SK-N-SH (cell line): ENCODE data around the gene PSMB2. TPM values are rescaled to one million over a fixed set of nuclear protein-coding genes. Genes with fewer than 3 reads are reported as not detected.

Source experiments
- CTCF ChIA-PET: fragments of 300-600, 350-600 bp; formaldehyde crosslinking; extraction: SDS; loops from one replicate; lab custom pipeline; 2021; lab: Yijun Ruan, JAX
- POLR2A ChIA-PET: fragments of 350-600 bp; sonication (Branson Sonifier 250); formaldehyde crosslinking; extraction: SDS; loops from one replicate; lab custom pipeline; 2020; ENCODE audit warnings: antibody characterized with exemption, inconsistent platforms; lab: Yijun Ruan, JAX
- DNase-seq: peaks from one replicate; pipeline ENCODE4 v3.0.0; 2012
- H2AFZ ChIP-seq: fragments of 200-600 bp; sonication (generic); 2 replicates; pipeline ENCODE4 v1.8.1; 2016; ENCODE audit warnings: antibody characterized with exemption, mild to moderate bottlenecking, low read depth
- H3F3A ChIP-seq: fragments of 200-600 bp; sonication (generic); replicated peaks from 2 replicates; pipeline ENCODE3; 2016; ENCODE audit warnings: antibody characterized with exemption, mild to moderate bottlenecking; ENCODE audit not compliant: insufficient read depth
- H3K27ac ChIP-seq, 2 experiments: fragments of 200-500 bp in 1 of 2; fragments of 200-600 bp in 1 of 2; sonication (Bioruptor generic) in 1 of 2; sonication (generic), shearing (Covaris generic) in 1 of 2; 2 replicates each; pipeline versions ENCODE4 v1.5.1 to v1.6.1; 2014 to 2016; ENCODE audit warnings: low read depth in 2 of 2, inconsistent platforms in 1 of 2, low read length in 1 of 2, mild to moderate bottlenecking in 1 of 2, mixed read lengths in 1 of 2
- H3K27me3 ChIP-seq: fragments of 200-600 bp; sonication (generic), shearing (Covaris generic); 2 replicates; pipeline ENCODE4 v1.6.1; 2016; ENCODE audit warnings: mixed run types; ENCODE audit not compliant: insufficient read depth
- H3K36me3 ChIP-seq, 2 experiments: fragments of 200-500 bp in 1 of 2; fragments of 200-600 bp in 1 of 2; sonication (Bioruptor generic) in 1 of 2; sonication (generic) in 1 of 2; replicated peaks in 1 of 2; 2 replicates each; pipeline versions ENCODE3 to v1.5.1; 2014 to 2016; ENCODE audit warnings: low read length in 1 of 2, mild to moderate bottlenecking in 1 of 2; ENCODE audit not compliant: insufficient read depth in 2 of 2, control insufficient read depth in 1 of 2
- H3K4me1 ChIP-seq, 2 experiments: fragments of 200-500 bp in 1 of 2; fragments of 200-600 bp in 1 of 2; sonication (Bioruptor generic) in 1 of 2; sonication (generic), shearing (Covaris generic) in 1 of 2; 2 replicates each; pipeline versions ENCODE4 v1.5.1 to v1.6.1; 2014 to 2016; ENCODE audit warnings: low read depth in 1 of 2, low read length in 1 of 2, mixed run types in 1 of 2; ENCODE audit not compliant: insufficient read depth in 2 of 2, control insufficient read depth in 1 of 2
- H3K4me2 ChIP-seq: fragments of 200-600 bp; sonication (generic), shearing (Covaris generic); 2 replicates; pipeline ENCODE4 v1.6.1; 2017; ENCODE audit warnings: mixed run types
- H3K4me3 ChIP-seq, 2 experiments: fragments of 200-500 bp in 1 of 2; fragments of 200-600 bp in 1 of 2; sonication (Bioruptor generic) in 1 of 2; sonication (generic), shearing (Covaris generic) in 1 of 2; 2 replicates each; pipeline versions ENCODE4 v1.5.1 to v1.8.1; 2014 to 2016; ENCODE audit warnings: low read depth in 2 of 2, inconsistent platforms in 1 of 2, low read length in 1 of 2, mild to moderate bottlenecking in 1 of 2, mixed read lengths in 1 of 2, moderate library complexity in 1 of 2
- H3K79me2 ChIP-seq: fragments of 200-600 bp; sonication (generic); 2 replicates; pipeline ENCODE4 v1.8.1; 2017; ENCODE audit warnings: mild to moderate bottlenecking; ENCODE audit not compliant: insufficient read depth
- H3K9ac ChIP-seq: fragments of 200-600 bp; sonication (generic); 2 replicates; pipeline ENCODE4 v1.6.1; 2017; ENCODE audit warnings: mixed run types
- H3K9me2 ChIP-seq: fragments of 200-600 bp; sonication (generic); 2 replicates; pipeline ENCODE4 v1.6.1; 2017; ENCODE audit warnings: mixed run types
- H3K9me3 ChIP-seq: fragments of 200-600 bp; sonication (generic); 2 replicates; pipeline ENCODE4 v1.6.1; 2017; ENCODE audit warnings: mixed run types, mild to moderate bottlenecking, moderate library complexity
- H4K20me1 ChIP-seq: fragments of 200-600 bp; sonication (generic); 2 replicates; pipeline ENCODE4 v1.6.1; 2017; ENCODE audit warnings: mild to moderate bottlenecking, mixed run types; ENCODE audit not compliant: insufficient read depth
- ELF1 ChIP-seq: IDR thresholded peaks from 2 replicates; pipeline ENCODE4 v1.4.0; 2012
- EP300 ChIP-seq, 2 experiments: IDR thresholded peaks; 2 replicates each; pipeline versions ENCODE4 v1.4.0 to v1.6.1; 2012; ENCODE audit warnings: borderline replicate concordance in 1 of 2, low read depth in 1 of 2, low read length in 1 of 2
- EZH2phosphoT487 ChIP-seq: fragments of 200-600 bp; sonication (generic); IDR thresholded peaks from 2 replicates; pipeline ENCODE4 v1.6.1; 2017; ENCODE audit warnings: low read depth, mixed run types, mild to moderate bottlenecking, antibody characterized with exemption, moderate library complexity, borderline replicate concordance
- FOSL2 ChIP-seq: IDR thresholded peaks from 2 replicates; pipeline ENCODE4 v1.4.0; 2012; ENCODE audit warnings: low read depth, mild to moderate bottlenecking, moderate library complexity, borderline replicate concordance
- FOXM1 ChIP-seq: IDR thresholded peaks from 2 replicates; pipeline ENCODE4 v1.4.0; 2012; ENCODE audit warnings: low read depth, mild to moderate bottlenecking
- GABPA ChIP-seq: IDR thresholded peaks from 2 replicates; pipeline ENCODE4 v1.4.0; 2012; ENCODE audit warnings: low read depth, mild to moderate bottlenecking
- GATA2 ChIP-seq: sonication (generic); formaldehyde crosslinking; IDR thresholded peaks from 2 replicates; pipeline ENCODE4 v1.5.0; 2020; ENCODE audit warnings: mild to moderate bottlenecking, missing genetic modification reagents
- JUND ChIP-seq: IDR thresholded peaks from 2 replicates; pipeline ENCODE4 v1.4.0; 2012
- MEF2A ChIP-seq: IDR thresholded peaks from 2 replicates; pipeline ENCODE4 v1.4.0; 2012; ENCODE audit warnings: low read depth, borderline replicate concordance
- MXI1 ChIP-seq: IDR thresholded peaks from 2 replicates; pipeline ENCODE4 v1.6.1; 2012; ENCODE audit warnings: mild to moderate bottlenecking, low read depth, low read length, improper control_type of control experiment
- NRF1 ChIP-seq: IDR thresholded peaks from 2 replicates; pipeline ENCODE4 v1.6.1; 2012; ENCODE audit warnings: low read depth, mild to moderate bottlenecking, low read length
- POLR2AphosphoS5 ChIP-seq: IDR thresholded peaks from 2 replicates; pipeline ENCODE4 v1.6.1; 2012; ENCODE audit warnings: low read depth, low read length
- RCOR1 ChIP-seq: fragments of 150-350 bp; IDR thresholded peaks from 2 replicates; pipeline ENCODE4 v1.6.1; 2017; ENCODE audit warnings: antibody characterized with exemption, low read length
- RFX5 ChIP-seq: IDR thresholded peaks from 2 replicates; pipeline ENCODE4 v1.6.1; 2012; ENCODE audit warnings: mild to moderate bottlenecking, improper control_type of control experiment, low read length
- RXRA ChIP-seq: IDR thresholded peaks from 2 replicates; pipeline ENCODE4 v1.4.0; 2012; ENCODE audit warnings: low read depth, mild to moderate bottlenecking, borderline replicate concordance
- SIN3A ChIP-seq: IDR thresholded peaks from 2 replicates; pipeline ENCODE4 v1.6.1; 2012; ENCODE audit warnings: low read depth, mild to moderate bottlenecking, low read length, moderate library complexity, borderline replicate concordance
- TAF1 ChIP-seq: IDR thresholded peaks from 2 replicates; pipeline ENCODE4 v1.6.1; 2012; ENCODE audit warnings: low read depth, mild to moderate bottlenecking, low read length, moderate library complexity, borderline replicate concordance
- TCF12 ChIP-seq: IDR thresholded peaks from 2 replicates; pipeline ENCODE4 v1.4.0; 2012
- WGBS: methylation state at CpG from one replicate; pipeline ENCODE4 v1.1.6; 2017; ENCODE audit warnings: low lambda C conversion rate; 5-methylcytosine and 5-hydroxymethylcytosine counted together
- polyA plus RNA-seq, 3 experiments: library from polyadenylated mRNA; depleted of rRNA; stranded (reverse); fragments of >200 nt; gene quantifications; 2 replicates each; pipeline ENCODE4 v1.2.3, GENCODE V29; 2012
- TF ChIP-seq, protein P1 (sequence below): fragments of 200-600 bp; sonication (generic); IDR thresholded peaks from 2 replicates; pipeline ENCODE4 v1.6.1; 2017; ENCODE audit warnings: antibody characterized with exemption, mild to moderate bottlenecking, moderate library complexity
- TF ChIP-seq, protein P2 (sequence below): IDR thresholded peaks from 2 replicates; pipeline ENCODE4 v1.4.0; 2012; ENCODE audit warnings: low read depth, borderline replicate concordance
- TF ChIP-seq, protein P3 (sequence below): IDR thresholded peaks from 2 replicates; pipeline ENCODE4 v1.4.0; 2012; ENCODE audit warnings: low read depth

The PSMB2 gene
- polyA plus RNA-seq, 1 of the 3 experiments (the other 2 are of a cell fraction): 83.5 TPM

DNA sequence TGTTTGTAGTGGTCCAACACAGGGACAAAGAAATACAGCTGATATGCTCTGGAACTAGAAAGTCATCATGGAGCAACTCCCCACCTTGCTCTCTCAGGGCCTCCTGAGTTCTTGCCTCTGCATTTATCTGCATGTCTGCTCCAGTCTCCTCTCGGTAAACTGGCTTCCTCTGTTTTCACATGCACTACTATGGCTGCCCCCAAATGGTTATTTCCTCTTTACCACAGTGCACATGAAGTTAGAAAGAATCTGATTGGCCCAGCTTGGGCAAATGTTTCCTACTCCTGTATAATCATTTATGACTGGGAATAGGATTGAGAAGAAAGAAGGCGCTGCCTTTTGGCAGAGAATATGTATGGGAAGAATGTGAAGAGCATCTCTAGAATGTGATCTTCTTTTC lies 16.5 kb upstream of the PSMB2 start:
- no peaks in the 10 kb centered on the region for H4K20me1 ChIP-seq
- ChIA-PET CTCF (interaction anchor here (0.8 to 1.6 kb wide), 4 partner anchors 17 to 89 kb away, joined by 3 to 6 read pairs (median 3); partner anchors contain the start of gene PSMB2), POLR2A (no interaction called here)
- H3K9me3 ChIP-seq: no peaks in the 10 kb centered on the region
- peaks cover 0 to 4% of the 10 kb centered on the region in 2 experiments; a peak in 1 of 4 replicates for H3K4me1 ChIP-seq
- no peaks in the 10 kb centered on the region for H3K36me3 ChIP-seq
- H2AFZ ChIP-seq: no peak overlapping the region
- no peak overlapping the region for H3K4me3 ChIP-seq
- H3K4me2 ChIP-seq: no peak overlapping the region
- no peak overlapping the region for H3K9ac ChIP-seq
- 83% methylated on average over 2 of the region's 2 CpGs for WGBS
- no peak overlapping the region for H3K27ac ChIP-seq
- H3K79me2 ChIP-seq: no peaks in the 10 kb centered on the region
- DNase-seq: no peak
- H3K27me3 ChIP-seq: no peaks in the 10 kb centered on the region
- H3K9me2 ChIP-seq: no peaks in the 10 kb centered on the region
- peaks cover 3% of the 10 kb centered on the region for H3F3A ChIP-seq
- no peak for TF ChIP-seq SIN3A
- TF ChIP-seq JUND: no peak
- TF ChIP-seq EP300 (IDR thresholded peaks at IDR 0.05; ENCODE audit: borderline replicate concordance in 1 of 2, low read depth in 1 of 2, low read length in 1 of 2): no peak
- no peak for TF ChIP-seq FOSL2
- TF ChIP-seq TAF1: no peak
- TF ChIP-seq GABPA: no peak
- TF ChIP-seq GATA2 (CRISPR knock-in tag): no peak
- TF ChIP-seq, protein P1, sequence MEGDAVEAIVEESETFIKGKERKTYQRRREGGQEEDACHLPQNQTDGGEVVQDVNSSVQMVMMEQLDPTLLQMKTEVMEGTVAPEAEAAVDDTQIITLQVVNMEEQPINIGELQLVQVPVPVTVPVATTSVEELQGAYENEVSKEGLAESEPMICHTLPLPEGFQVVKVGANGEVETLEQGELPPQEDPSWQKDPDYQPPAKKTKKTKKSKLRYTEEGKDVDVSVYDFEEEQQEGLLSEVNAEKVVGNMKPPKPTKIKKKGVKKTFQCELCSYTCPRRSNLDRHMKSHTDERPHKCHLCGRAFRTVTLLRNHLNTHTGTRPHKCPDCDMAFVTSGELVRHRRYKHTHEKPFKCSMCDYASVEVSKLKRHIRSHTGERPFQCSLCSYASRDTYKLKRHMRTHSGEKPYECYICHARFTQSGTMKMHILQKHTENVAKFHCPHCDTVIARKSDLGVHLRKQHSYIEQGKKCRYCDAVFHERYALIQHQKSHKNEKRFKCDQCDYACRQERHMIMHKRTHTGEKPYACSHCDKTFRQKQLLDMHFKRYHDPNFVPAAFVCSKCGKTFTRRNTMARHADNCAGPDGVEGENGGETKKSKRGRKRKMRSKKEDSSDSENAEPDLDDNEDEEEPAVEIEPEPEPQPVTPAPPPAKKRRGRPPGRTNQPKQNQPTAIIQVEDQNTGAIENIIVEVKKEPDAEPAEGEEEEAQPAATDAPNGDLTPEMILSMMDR: no peak
- TF ChIP-seq ELF1: no peak
- no peak for TF ChIP-seq RFX5
- no peak for TF ChIP-seq RXRA
- TF ChIP-seq, protein P2, sequence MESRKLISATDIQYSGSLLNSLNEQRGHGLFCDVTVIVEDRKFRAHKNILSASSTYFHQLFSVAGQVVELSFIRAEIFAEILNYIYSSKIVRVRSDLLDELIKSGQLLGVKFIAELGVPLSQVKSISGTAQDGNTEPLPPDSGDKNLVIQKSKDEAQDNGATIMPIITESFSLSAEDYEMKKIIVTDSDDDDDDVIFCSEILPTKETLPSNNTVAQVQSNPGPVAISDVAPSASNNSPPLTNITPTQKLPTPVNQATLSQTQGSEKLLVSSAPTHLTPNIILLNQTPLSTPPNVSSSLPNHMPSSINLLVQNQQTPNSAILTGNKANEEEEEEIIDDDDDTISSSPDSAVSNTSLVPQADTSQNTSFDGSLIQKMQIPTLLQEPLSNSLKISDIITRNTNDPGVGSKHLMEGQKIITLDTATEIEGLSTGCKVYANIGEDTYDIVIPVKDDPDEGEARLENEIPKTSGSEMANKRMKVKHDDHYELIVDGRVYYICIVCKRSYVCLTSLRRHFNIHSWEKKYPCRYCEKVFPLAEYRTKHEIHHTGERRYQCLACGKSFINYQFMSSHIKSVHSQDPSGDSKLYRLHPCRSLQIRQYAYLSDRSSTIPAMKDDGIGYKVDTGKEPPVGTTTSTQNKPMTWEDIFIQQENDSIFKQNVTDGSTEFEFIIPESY: no peak
- no peak for TF ChIP-seq NRF1
- TF ChIP-seq, protein P3, sequence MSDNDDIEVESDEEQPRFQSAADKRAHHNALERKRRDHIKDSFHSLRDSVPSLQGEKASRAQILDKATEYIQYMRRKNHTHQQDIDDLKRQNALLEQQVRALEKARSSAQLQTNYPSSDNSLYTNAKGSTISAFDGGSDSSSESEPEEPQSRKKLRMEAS: no peak
- no peak for TF ChIP-seq RCOR1

DNA sequence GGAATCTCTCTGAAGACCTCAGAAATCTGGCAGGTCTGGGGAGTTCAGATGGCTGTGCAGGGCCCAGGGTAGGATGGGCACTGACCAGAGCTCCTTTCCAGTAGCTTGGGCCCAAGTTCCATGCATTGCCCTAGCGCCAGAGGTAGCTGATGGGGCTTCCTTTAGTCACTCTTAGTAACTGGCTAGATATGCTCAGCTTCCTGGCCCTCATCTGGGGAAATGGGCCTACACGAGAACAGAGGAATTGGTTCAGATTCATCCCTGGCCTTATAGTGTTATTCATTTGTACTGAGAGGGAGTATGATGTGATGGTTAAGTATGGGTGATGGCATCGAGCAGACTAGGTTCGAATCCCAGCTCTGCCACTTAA lies 15.5 kb upstream of the PSMB2 start:
- H3K9me3 ChIP-seq: no peaks in the 10 kb centered on the region
- peaks cover 0 to 4% of the 10 kb centered on the region in 2 experiments; a peak in 1 of 4 replicates for H3K4me1 ChIP-seq
- no peaks in the 10 kb centered on the region for H3K79me2 ChIP-seq
- H4K20me1 ChIP-seq: no peaks in the 10 kb centered on the region
- no peak overlapping the region for H2AFZ ChIP-seq
- no peaks in the 10 kb centered on the region for H3K27me3 ChIP-seq
- H3K4me3 ChIP-seq: no peak overlapping the region
- ChIA-PET POLR2A (no interaction called here), CTCF (interaction anchor here (1.1 to 2.3 kb wide), 4 partner anchors 11 to 88 kb away, joined by 3 to 12 read pairs (median 5); no protein-coding TSS in a partner anchor)
- no peak overlapping the region for H3K9ac ChIP-seq
- no peaks in the 10 kb centered on the region for H3K36me3 ChIP-seq
- H3K27ac ChIP-seq: no peak overlapping the region
- H3F3A ChIP-seq: peaks cover 3% of the 10 kb centered on the region
- WGBS: 57% methylated on average over 3 of the region's 4 CpGs
- H3K9me2 ChIP-seq: no peaks in the 10 kb centered on the region
- H3K4me2 ChIP-seq: no peak overlapping the region
- no peak for DNase-seq
- no peak for TF ChIP-seq POLR2AphosphoS5
- TF ChIP-seq, protein P3: no peak
- TF ChIP-seq SIN3A: no peak
- no peak for TF ChIP-seq EZH2phosphoT487
- TF ChIP-seq MEF2A: no peak
- TF ChIP-seq RXRA: no peak
- no peak for TF ChIP-seq TCF12
- no peak for TF ChIP-seq RCOR1
- TF ChIP-seq GATA2 (CRISPR knock-in tag): no peak
- TF ChIP-seq, protein P2: no peak
- no peak for TF ChIP-seq EP300 (IDR thresholded peaks at IDR 0.05; ENCODE audit: borderline replicate concordance in 1 of 2, low read depth in 1 of 2, low read length in 1 of 2)
- TF ChIP-seq JUND: no peak
- TF ChIP-seq FOXM1: no peak
- TF ChIP-seq MXI1: no peak
